Ishikawa (cell line): ENCODE measurements around the gene TMEM221.

Source experiments
- CEBPB ChIP-seq: IDR thresholded peaks from 2 replicates; pipeline ENCODE4 v1.6.1; 2012
- CREB1 ChIP-seq: IDR thresholded peaks from 2 replicates; pipeline ENCODE4 v1.6.1; 2012; ENCODE audit warnings: low read depth
- EGR1 ChIP-seq: IDR thresholded peaks from 2 replicates; pipeline ENCODE4 v1.6.1; 2012
- EP300 ChIP-seq: IDR thresholded peaks from 2 replicates; pipeline ENCODE4 v1.6.1; 2012; ENCODE audit warnings: borderline replicate concordance
- FOXM1 ChIP-seq: IDR thresholded peaks from 2 replicates; pipeline ENCODE4 v1.6.1; 2012; ENCODE audit warnings: low read depth, borderline replicate concordance
- MAX ChIP-seq: IDR thresholded peaks from 2 replicates; pipeline ENCODE4 v1.6.1; 2012
- NFIC ChIP-seq: IDR thresholded peaks from 2 replicates; pipeline ENCODE4 v1.6.1; 2012
- RAD21 ChIP-seq: IDR thresholded peaks from 2 replicates; pipeline ENCODE4 v1.6.1; 2012; ENCODE audit warnings: low read depth
- REST ChIP-seq: IDR thresholded peaks from 2 replicates; pipeline ENCODE4 v1.6.1; 2012; ENCODE audit warnings: low read depth, mild to moderate bottlenecking
- TCF12 ChIP-seq: IDR thresholded peaks from 2 replicates; pipeline ENCODE4 v1.6.1; 2012; ENCODE audit warnings: low read depth
- TEAD4 ChIP-seq: IDR thresholded peaks from 2 replicates; pipeline ENCODE4 v1.6.1; 2012
- USF1 ChIP-seq: IDR thresholded peaks from 2 replicates; pipeline ENCODE4 v1.6.1; 2012
- YY1 ChIP-seq: IDR thresholded peaks from 2 replicates; pipeline ENCODE4 v1.6.1; 2012; ENCODE audit warnings: low read depth
- ZBTB7A ChIP-seq: IDR thresholded peaks from 2 replicates; pipeline ENCODE4 v1.6.1; 2012; ENCODE audit warnings: low read depth

GRCh38 chr19:17401628-17402027 lies 46.8 kb downstream of the TMEM221 start:
- TF ChIP-seq CREB1 (no peak), YY1 (no peak), MAX (no peak), EGR1 (no peak), FOXM1 (no peak), TCF12 (no peak), EP300 (no peak), REST (no peak), CEBPB (no peak), TEAD4 (no peak), NFIC (no peak), USF1 (no peak), RAD21 (no peak), ZBTB7A (no peak)
